NCI-H510A treated with DMSO at 0.1 percent for 48 hours (cell line): ENCODE measurements around the gene MEIS2.

Source experiments
- DNase-seq: peaks from one replicate; lab custom pipeline; 2025; lab: John Stamatoyannopoulos, UW

The MEIS2 gene

DNA sequence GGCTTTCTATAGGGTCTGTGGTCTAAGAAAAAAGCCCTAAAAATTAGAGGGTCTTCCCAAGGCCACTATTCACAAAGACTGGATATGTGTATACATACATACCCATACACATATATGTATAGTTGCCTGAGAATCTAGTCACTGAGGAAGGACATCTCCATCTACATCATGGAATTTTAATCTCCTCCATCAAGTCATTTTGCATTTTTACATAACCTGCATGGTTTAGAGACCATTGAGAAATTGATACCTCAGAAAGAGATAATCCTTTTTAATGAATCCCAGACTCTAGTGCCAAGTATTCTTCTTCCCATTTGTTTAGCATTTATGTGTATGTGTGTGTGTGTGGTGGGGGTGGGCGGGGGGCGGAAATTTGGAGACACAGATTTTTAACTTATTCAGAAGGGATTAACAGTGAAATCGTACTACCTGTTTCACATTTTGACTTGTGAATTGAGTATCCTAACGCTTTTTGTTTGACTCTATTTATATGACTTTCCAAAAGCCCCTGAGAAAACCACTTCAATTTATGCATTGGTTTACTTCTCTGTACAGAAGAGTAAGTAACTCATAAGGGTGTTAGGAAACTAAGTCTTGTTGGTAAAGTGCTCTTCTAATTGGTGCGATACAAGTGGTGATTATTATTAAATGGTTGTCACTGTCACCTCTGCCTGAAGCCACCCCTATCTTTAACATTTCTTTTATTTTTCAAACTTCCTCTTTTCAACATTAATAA is 166.9 kb downstream of the MEIS2 start:
- no peak for DNase-seq

DNA sequence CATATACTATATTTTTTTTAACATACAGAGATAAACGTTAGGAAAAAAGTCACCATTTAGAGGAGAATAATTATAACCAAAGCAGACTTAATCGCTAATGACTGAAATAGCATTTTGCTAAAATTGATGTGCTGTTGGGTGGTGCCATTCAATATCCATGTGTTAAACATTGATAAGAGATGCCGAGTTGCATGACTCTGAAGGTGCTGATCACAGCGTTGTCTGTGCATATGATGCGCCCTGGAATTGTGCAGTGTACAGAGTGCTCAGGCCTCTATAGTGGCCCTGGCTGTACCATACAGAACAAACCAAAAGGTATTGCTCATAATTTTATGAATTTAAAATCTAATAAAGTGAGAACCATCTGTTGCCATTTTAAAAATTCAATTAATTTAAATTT is 168.3 kb downstream of the MEIS2 start:
- DNase-seq = no peak

- DNase-seq = no peak
Measured at GRCh38 chr15:36931434-36931833, 168.9 kb downstream of the MEIS2 start.

DNA sequence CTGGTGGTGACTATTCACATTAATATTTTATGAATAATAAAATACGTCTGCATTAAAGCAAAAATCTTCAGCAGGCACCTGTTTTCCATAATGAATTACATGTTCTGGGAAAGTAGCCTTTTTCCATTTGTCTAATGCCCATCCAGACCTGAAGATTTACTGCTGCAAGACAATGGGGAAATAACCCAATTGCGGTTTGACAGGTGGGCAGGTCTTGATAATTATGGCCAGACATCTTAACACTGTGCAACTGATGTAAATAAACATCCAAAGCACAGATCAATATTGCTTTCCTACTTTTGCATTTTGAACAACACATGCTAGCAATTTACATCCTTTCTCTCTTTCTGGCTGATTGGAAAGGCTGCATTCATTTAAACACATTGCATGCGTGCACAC is 173.9 kb downstream of the MEIS2 start:
- DNase-seq = no peak

DNA sequence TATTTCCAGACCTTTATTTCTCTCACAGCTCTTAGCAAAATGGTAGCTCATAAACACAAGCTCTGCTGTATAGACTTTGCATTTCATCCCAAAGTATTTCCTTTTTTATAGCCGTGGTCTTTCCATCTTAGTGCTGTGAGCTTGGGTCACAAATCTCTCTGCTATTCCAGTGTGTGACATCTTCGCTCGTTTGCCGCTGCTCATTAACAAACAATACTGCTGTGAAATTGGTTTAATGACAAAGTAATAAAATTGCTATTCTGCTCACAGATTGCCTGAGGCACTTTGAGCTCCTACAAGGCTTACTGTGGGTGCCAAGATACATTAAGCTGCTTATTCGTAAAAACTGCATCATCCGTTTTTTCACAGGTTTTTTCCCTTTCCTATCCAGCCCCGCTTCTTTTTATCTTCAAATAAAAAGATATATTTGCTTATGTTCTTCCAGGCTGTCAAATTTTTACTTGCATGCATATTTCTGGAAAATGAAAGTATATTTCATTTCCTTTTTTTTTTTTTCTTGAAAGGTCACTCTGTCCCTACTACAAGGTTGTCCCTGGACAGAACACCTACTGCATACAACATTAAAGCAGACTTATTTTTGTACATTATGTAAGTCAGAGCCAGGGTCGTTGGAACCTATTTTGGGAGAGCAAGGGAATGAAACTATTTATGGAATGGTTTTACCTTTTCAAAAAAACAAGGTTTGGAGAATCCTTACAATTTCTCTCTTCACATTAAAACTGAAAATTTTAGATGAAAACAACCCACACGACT is 174.5 kb downstream of the MEIS2 start:
- no peak for DNase-seq

DNA sequence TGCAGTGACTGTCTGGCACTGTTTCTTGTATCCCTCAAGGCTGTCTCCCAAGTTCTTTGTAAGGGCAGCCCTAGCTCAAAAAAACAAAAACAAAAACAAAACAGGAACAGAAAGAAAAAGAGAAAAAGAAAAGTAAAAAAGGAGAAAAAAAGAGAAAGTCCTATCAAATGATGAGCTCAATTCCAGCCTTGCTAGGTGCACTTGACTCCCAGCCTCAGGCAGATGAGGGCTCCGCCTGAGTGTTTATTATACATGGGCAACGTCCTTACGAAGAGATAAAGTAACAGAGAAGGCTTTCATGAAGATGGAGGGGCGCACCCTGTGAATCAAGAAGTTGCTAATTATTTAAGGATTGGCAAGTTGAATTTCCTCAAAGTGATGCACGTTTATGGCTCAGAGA is 175.3 kb downstream of the MEIS2 start:
- DNase-seq = no peak

GRCh38 chr15:36924034-36924433 is 176.3 kb downstream of the MEIS2 start:
- DNase-seq = no peak

GRCh38 chr15:36921484-36922091 is 178.8 kb downstream of the MEIS2 start:
- no peak for DNase-seq

- DNase-seq = no peak
Measured at GRCh38 chr15:36917411-36918267, 182.7 kb downstream of the MEIS2 start.

DNA sequence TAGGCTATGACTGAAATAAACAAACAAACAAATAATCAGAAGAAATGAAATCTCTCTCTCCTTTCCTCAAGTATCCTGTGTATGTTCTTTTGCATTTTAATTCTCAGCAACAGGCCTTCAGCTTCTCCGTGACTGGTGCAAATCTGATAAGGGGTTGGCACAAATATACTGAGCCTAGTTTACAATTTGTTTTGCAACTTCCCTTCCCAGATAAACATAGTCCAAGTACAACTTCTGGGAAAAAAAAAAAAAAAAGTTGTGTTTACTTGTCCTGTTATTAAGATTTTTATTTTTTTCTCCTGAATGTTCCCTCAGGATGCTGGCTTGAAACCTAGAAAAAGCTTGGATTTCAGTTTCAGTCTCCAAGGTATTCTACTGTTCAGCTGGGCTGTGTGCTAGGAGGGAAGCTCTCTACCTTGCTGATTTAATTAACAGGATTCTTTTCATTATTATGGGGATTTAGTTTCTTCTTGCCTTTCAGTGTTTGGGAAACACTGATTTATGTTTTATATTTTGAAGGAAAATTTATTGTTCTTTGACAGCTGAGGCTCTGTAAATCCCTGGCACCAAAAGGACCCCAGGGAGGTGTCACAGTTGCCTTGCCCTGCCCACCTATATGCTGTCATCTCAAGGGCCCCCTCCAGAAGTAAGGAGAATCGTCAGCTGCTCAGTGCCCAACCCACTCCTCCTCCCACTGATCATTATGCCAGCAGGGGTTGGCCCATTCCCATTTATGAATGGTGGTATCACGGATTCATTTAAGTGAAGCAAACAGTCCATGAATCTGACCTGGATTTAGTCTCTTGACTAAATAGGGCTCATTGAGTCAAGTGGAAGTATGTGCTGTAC is 185.2 kb downstream of the MEIS2 start:
- no peak for DNase-seq

- no peak for DNase-seq
Measured at GRCh38 chr15:36914466-36914865, 185.9 kb downstream of the MEIS2 start.

DNA sequence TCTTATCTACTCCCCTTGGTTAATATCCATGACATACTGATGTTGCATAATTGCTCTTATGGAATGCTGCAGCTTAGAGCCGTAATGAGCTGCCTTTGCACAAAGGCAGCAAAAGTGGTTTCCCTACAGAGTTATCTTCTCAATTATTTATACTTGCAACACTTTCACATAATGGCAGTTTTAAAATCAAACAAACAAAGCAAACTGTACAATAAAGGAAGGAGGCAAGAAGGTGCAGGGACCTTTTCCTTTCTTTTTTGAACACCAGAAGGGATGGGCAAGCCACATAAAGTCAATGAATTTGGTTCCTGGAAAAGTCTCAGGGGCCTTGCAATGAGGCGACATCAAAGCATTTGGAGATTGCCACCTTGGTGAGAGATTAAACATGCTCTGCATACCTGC is 188.0 kb downstream of the MEIS2 start:
- DNase-seq = no peak

GRCh38 chr15:36911322-36911944 is 188.9 kb downstream of the MEIS2 start:
- no peak for DNase-seq

DNA sequence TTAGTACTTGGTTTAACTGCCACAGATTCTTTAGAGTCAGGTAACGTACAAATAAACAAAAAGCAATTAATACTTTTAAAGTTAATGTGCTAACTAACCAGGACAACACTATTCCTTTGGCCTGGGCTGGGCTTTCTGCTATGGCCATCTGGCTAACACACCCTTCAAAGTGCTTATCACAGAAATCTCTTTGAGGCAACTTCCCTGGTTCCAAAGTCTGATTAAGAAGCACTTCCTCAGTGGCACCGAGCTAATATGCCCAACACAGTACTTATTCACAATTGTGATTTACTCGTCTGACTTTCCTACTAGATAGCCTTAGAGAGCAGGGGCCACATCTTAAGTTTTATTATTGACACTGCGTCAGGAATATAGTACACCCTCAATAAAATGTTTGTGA is 191.4 kb downstream of the MEIS2 start:
- DNase-seq = no peak

DNA sequence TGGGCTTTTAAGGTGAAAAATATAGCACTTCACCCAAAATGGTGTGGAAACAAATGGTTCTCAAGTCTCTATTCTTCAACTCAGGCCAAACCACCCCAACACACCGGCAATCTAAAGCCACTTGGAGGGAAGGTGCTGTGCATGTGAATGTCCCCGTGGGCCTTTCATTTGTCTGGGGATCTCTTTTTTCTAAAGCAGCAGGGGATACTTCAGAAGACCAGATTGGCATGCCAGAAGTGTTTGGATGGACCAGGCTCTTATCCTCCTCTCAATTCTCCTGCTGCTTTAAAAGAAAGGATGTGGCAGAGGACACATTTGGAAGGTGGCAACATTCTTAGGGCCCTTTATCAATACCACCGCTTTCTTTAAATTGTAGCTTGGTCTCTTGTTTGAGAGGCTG is 193.1 kb downstream of the MEIS2 start:
- no peak for DNase-seq

DNA sequence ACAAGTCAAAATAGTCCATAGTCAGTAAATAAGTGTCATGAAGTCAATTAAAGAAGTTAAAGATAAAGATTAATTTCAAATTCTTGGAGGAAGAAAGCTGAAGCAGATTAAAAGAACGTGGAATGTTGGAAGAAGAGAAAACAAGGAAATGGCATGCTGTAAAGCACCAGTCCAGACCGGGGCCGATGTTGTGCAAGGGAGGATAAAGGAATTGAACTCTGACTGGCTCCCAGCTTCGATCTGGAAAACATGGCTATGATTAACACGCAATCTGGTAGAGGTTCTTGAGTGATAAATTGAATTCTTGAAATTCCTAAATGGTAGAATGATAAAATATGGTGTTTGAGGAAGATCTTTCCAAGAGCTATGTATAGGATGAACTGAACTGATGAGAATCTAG is 194.4 kb downstream of the MEIS2 start:
- DNase-seq = no peak

DNA sequence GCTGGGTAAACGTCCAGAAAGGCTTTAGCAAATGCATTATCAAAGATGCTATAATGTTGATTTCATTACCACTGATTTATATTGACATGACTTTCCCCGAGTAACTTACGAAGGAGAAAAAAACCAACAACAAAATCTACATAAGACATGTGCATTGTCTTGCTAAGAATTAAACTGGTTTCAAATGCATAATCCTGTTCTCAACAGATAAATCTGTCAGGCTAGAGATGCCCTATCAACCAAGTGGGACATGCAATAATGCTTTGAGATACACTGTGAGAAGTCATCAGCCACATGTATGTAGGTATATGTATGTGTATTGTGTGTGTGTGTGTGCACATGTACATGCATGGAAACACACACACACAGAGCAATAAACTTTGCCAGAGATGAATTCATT is 195.6 kb downstream of the MEIS2 start:
- no peak for DNase-seq

GRCh38 chr15:36903922-36904556 is 196.3 kb downstream of the MEIS2 start:
- peak; percentile 16 for DNase-seq

- DNase-seq = no peak
Measured at GRCh38 chr15:36903195-36903594, 197.2 kb downstream of the MEIS2 start.

DNA sequence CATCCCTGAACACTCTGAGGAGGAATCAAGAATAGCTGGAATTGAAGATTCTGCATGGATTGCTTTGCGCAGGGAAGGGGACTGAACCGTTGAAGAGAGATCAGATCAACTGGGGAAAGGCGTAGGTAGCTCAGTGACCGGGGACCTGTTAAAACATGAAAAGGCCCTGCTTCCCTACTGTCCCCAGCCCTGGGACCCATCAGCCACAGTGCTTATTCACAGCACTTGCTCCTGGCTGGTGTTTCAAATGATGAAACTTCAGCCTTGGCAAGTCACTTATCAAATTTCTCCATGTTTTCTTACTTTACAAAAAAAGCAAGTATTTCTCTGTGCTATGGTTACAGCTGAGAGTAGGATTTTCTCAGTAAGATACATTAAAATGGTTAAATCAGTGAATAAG is 199.3 kb downstream of the MEIS2 start:
- DNase-seq = no peak
